Ovary (tissue), 3 donors: ENCODE measurements around the gene SUGCT.

ENCODE experiments used
- CTCF ChIP-seq, 3 donors: fragments of 450-650 bp in 2 of 3; fragments of 200-600 bp in 1 of 3; IDR thresholded peaks; one replicate each; pipeline versions ENCODE4 v1.5.1 to v1.8.0; 2016 to 2022; ENCODE audit warnings: antibody characterized with exemption in 3 of 3, mild to moderate bottlenecking in 1 of 3
- EP300 ChIP-seq: sonication (generic); formaldehyde crosslinking; IDR thresholded peaks from one replicate; pipeline ENCODE4 v1.6.1; 2017; ENCODE audit warnings: antibody characterized with exemption
- donor health status: DM: no; HTN: no; CAD: no.

- no peak for TF ChIP-seq CTCF (IDR thresholded peaks at IDR 0.05)
- TF ChIP-seq EP300: no peak
Observed at GRCh38 chr7:40870108-40870507, 735.3 kb downstream of the SUGCT start.
